GM12878 (cell line): Measurements from ENCODE around the gene ELAVL2. TPM values are rescaled to one million over a fixed set of nuclear protein-coding genes. Genes with fewer than 3 reads are reported as not detected.

Source experiments
- EP300 ChIP-seq, 2 experiments: fragments of 150-350 bp in 1 of 2; IDR thresholded peaks; 2 replicates each; pipeline ENCODE4 v1.6.1; 2011 to 2012; ENCODE audit warnings: low read depth in 2 of 2, low read length in 2 of 2, borderline replicate concordance in 1 of 2, improper control_type of control experiment in 1 of 2, inconsistent platforms in 1 of 2; ENCODE audit not compliant: control insufficient read depth in 1 of 2
- IKZF2 ChIP-seq, 2 experiments: fragments of 450-650 bp; IDR thresholded peaks; 2 replicates each; pipeline ENCODE4 v1.6.1; 2017; ENCODE audit warnings: mild to moderate bottlenecking in 2 of 2, moderate library complexity in 2 of 2
- PAX5 ChIP-seq: IDR thresholded peaks from 2 replicates; pipeline ENCODE4 v1.6.1; 2011; ENCODE audit warnings: low read depth, low read length, borderline replicate concordance
- polyA plus RNA-seq, 11 experiments: library from polyadenylated mRNA; depleted of rRNA in 4 of 11; unstranded in 6 of 11; stranded (reverse) in 5 of 11; fragments of >200 nt; fragmentation: Nextera tagmentation in 4 of 11; fragmentation: Illumina TruSeq in 1 of 11; extraction: Ambion mirVana in 4 of 11; extraction: Trizol in 1 of 11; gene quantifications; 1 replicate in 1 of 11; 2 replicates in 10 of 11; pipeline versions ENCODE4 v1.2.1 to v1.2.3, GENCODE V29; 2011 to 2016; ENCODE audit warnings: inconsistent platforms in 2 of 11, missing spikeins in 2 of 11, low read depth in 1 of 11
- total RNA-seq, 4 experiments: library from RNA; depleted of rRNA in 3 of 4; stranded (reverse); fragments of >200 nt in 3 of 4; fragmentation: Illumina TruSeq in 1 of 4; extraction: Trizol in 1 of 4; gene quantifications; 2 replicates each; pipeline versions ENCODE4 v1.2.1 to v1.2.3, GENCODE V29; 2013 to 2021
- TF ChIP-seq, protein P1 (sequence below): fragments of 450-650 bp; IDR thresholded peaks from 2 replicates; pipeline ENCODE4 v1.6.1; 2017; ENCODE audit warnings: mild to moderate bottlenecking, moderate library complexity
- TF ChIP-seq, protein P2 (sequence below): IDR thresholded peaks from 2 replicates; pipeline ENCODE4 v1.6.1; 2011; ENCODE audit warnings: borderline replicate concordance, low read depth, mild to moderate bottlenecking, moderate library complexity, low read length; ENCODE audit not compliant: insufficient read depth, poor library complexity, severe bottlenecking
- TF ChIP-seq, protein P3 (sequence below): IDR thresholded peaks from 2 replicates; pipeline ENCODE4 v1.6.1; 2012; ENCODE audit warnings: low read depth, low read length, improper control_type of control experiment
- TF ChIP-seq, protein P4 (sequence below): IDR thresholded peaks from 2 replicates; pipeline ENCODE4 v1.6.1; 2012; ENCODE audit warnings: low read depth, low read length, improper control_type of control experiment

Gene ELAVL2
- total and polyA plus RNA-seq, 10 of the 15 experiments (the other 5 are each of a cell fraction or from before 2014, with no cell fraction given) = 0.24 to 2.6 (median 0.76) TPM

DNA sequence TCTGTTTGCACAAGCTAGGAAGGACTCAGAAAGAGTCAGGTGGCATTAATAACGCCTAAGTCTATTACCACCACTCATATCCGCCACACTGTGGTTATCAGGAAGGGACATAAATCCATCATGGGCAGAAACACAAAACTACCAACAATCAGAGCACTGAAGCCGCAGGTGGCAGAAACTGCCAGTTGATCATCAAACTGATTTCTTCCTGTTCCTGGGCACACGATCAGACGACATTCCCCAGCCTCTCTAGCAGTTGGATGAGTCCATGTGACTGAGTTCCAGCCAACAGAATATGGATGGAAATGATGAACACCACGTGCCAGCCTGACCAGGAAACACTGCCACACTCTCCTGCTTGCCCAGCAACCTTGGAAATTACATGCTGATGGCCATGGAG is 181.7 kb downstream of the ELAVL2 start (continued):
- TF ChIP-seq, protein P1, sequence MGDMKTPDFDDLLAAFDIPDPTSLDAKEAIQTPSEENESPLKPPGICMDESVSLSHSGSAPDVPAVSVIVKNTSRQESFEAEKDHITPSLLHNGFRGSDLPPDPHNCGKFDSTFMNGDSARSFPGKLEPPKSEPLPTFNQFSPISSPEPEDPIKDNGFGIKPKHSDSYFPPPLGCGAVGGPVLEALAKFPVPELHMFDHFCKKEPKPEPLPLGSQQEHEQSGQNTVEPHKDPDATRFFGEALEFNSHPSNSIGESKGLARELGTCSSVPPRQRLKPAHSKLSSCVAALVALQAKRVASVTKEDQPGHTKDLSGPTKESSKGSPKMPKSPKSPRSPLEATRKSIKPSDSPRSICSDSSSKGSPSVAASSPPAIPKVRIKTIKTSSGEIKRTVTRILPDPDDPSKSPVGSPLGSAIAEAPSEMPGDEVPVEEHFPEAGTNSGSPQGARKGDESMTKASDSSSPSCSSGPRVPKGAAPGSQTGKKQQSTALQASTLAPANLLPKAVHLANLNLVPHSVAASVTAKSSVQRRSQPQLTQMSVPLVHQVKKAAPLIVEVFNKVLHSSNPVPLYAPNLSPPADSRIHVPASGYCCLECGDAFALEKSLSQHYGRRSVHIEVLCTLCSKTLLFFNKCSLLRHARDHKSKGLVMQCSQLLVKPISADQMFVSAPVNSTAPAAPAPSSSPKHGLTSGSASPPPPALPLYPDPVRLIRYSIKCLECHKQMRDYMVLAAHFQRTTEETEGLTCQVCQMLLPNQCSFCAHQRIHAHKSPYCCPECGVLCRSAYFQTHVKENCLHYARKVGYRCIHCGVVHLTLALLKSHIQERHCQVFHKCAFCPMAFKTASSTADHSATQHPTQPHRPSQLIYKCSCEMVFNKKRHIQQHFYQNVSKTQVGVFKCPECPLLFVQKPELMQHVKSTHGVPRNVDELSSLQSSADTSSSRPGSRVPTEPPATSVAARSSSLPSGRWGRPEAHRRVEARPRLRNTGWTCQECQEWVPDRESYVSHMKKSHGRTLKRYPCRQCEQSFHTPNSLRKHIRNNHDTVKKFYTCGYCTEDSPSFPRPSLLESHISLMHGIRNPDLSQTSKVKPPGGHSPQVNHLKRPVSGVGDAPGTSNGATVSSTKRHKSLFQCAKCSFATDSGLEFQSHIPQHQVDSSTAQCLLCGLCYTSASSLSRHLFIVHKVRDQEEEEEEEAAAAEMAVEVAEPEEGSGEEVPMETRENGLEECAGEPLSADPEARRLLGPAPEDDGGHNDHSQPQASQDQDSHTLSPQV = no peak
- TF ChIP-seq, protein P2, sequence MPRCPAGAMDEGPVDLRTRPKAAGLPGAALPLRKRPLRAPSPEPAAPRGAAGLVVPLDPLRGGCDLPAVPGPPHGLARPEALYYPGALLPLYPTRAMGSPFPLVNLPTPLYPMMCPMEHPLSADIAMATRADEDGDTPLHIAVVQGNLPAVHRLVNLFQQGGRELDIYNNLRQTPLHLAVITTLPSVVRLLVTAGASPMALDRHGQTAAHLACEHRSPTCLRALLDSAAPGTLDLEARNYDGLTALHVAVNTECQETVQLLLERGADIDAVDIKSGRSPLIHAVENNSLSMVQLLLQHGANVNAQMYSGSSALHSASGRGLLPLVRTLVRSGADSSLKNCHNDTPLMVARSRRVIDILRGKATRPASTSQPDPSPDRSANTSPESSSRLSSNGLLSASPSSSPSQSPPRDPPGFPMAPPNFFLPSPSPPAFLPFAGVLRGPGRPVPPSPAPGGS = no peak
- TF ChIP-seq PAX5 = no peak
- TF ChIP-seq IKZF2 (IDR thresholded peaks at IDR 0.05) = no peak
- TF ChIP-seq, protein P3, sequence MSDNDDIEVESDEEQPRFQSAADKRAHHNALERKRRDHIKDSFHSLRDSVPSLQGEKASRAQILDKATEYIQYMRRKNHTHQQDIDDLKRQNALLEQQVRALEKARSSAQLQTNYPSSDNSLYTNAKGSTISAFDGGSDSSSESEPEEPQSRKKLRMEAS = no peak
- TF ChIP-seq, protein P4, sequence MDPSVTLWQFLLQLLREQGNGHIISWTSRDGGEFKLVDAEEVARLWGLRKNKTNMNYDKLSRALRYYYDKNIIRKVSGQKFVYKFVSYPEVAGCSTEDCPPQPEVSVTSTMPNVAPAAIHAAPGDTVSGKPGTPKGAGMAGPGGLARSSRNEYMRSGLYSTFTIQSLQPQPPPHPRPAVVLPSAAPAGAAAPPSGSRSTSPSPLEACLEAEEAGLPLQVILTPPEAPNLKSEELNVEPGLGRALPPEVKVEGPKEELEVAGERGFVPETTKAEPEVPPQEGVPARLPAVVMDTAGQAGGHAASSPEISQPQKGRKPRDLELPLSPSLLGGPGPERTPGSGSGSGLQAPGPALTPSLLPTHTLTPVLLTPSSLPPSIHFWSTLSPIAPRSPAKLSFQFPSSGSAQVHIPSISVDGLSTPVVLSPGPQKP = no peak
- TF ChIP-seq EP300 (IDR thresholded peaks at IDR 0.05; ENCODE audit: borderline replicate concordance in 1 of 2, control insufficient read depth in 1 of 2, low read depth in 2 of 2, low read length in 2 of 2) = no peak
